Gastrocnemius medialis (tissue), 4 donors: Measurements from ENCODE around the gene PRND. TPM values are rescaled to one million over a fixed set of nuclear protein-coding genes. Genes with fewer than 3 reads are reported as not detected.
"Not testable (repeated sequence)": the region's sequence is repeated elsewhere in the genome, so short reads cannot be mapped to it uniquely, and the experiment has no call there.

Source experiments
- ATAC-seq, 2 donors: fragments of 150-250 bp; one replicate each; pipeline ENCODE4 v1.9.1; 2016
- DNase-seq, 2 donors: peaks; one replicate each; pipeline ENCODE4 v3.0.0-alpha.2; 2019
- H3K27ac ChIP-seq, 4 donors: fragments of 200-600 bp; sonication (generic); 1 replicate in 1 of 4; 2 replicates in 3 of 4; pipeline ENCODE4 v1.5.1; 2016 to 2018; ENCODE audit warnings: mild to moderate bottlenecking in 2 of 4, moderate library complexity in 1 of 4
- H3K27me3 ChIP-seq, 3 donors: fragments of 200-600 bp; sonication (generic) in 2 of 3; 1 replicate in 1 of 3; 2 replicates in 2 of 3; pipeline versions ENCODE4 v1.5.1 to v1.6.0; 2016 to 2019; ENCODE audit warnings: mild to moderate bottlenecking in 1 of 3, moderate library complexity in 1 of 3
- H3K36me3 ChIP-seq, 2 donors: fragments of 200-600 bp; sonication (generic) in 1 of 2; one replicate each; pipeline ENCODE4 v1.5.1; 2017 to 2018
- H3K4me1 ChIP-seq, 2 donors: fragments of 200-600 bp; sonication (generic) in 1 of 2; one replicate each; pipeline ENCODE4 v1.5.1; 2016 to 2017; ENCODE audit warnings: mild to moderate bottlenecking in 2 of 2
- H3K4me3 ChIP-seq, 4 donors: fragments of 200-600 bp; sonication (generic) in 3 of 4; 1 replicate in 1 of 4; 2 replicates in 3 of 4; pipeline ENCODE4 v1.5.1; 2016 to 2019; ENCODE audit warnings: mild to moderate bottlenecking in 2 of 4
- H3K9me3 ChIP-seq, 3 donors: fragments of 200-600 bp; sonication (generic) in 2 of 3; 1 replicate in 1 of 3; 2 replicates in 2 of 3; pipeline ENCODE4 v1.5.1; 2016 to 2019
- CTCF ChIP-seq, 5 experiments: fragments of 450-650 bp in 3 of 5; fragments of 200-600 bp in 2 of 5; sonication (generic) in 2 of 5; IDR thresholded peaks in 4 of 5; conservative IDR thresholded peaks in 1 of 5; 1 replicate in 4 of 5; 2 replicates in 1 of 5; pipeline ENCODE4 v1.5.1; 2016 to 2019; ENCODE audit warnings: antibody characterized with exemption in 5 of 5, mild to moderate bottlenecking in 3 of 5, moderate library complexity in 3 of 5
- POLR2A ChIP-seq, 2 donors: fragments of 450-650 bp; IDR thresholded peaks; one replicate each; pipeline ENCODE4 v1.6.1; 2017; ENCODE audit warnings: antibody characterized with exemption in 2 of 2, mild to moderate bottlenecking in 2 of 2, moderate library complexity in 2 of 2
- in situ Hi-C, 4 donors: fragments of 200-750 bp; cut with MboI; loops; one replicate each; pipeline versions ENCODE4 v1.15.0 to v1.8.0; 2017; ENCODE audit warnings: low sequenced_read_pairs in 4 of 4
- intact Hi-C: fragments of 100-400 bp; cut with DNase I; formaldehyde crosslinking; loops from one replicate; pipeline ENCODE4 v1.15.1; 2023; ENCODE audit warnings: low total_unique reads
- total RNA-seq, 4 donors: library from RNA; depleted of rRNA; stranded (reverse); fragments of >200 nt; gene quantifications; one replicate each; pipeline versions ENCODE4 v1.1.0 to v1.2.3, GENCODE V29; 2016

PRND gene
- total RNA-seq, 4 donors from 2014 or later = not detected

- Histone ChIP-seq H3K4me1 (peaks cover 0 to 7% of the 10 kb centered on the region in 2 donors), H3K9me3 (no peaks in the 10 kb centered on the region), H3K27ac (no peak overlapping the region), H3K36me3 (no peaks in the 10 kb centered on the region), H3K27me3 (no peaks in the 10 kb centered on the region), H3K4me3 (peak overlapping the region in 1 of 4 donors; percentile 3)
- in situ Hi-C loops (no loop called here), intact Hi-C loops (loop anchor here (1.0 to 2.0 kb wide), 2 partner anchors 106 to 114 kb away; no protein-coding TSS in a partner anchor)
- DNase-seq (no peak), ATAC-seq (no peak)
- TF ChIP-seq POLR2A (IDR thresholded peaks at IDR 0.05) (no peak), CTCF (IDR thresholded peaks at IDR 0.05 in 4 of 5, conservative IDR thresholded peaks at IDR 0.05 in 1 of 5) (peak in 1 of 5 experiments; percentile 2)
Measured at GRCh38 chr20:4720977-4721349, 746 bp upstream of the PRND start.

GRCh38 chr20:4722571-4722970 is 862 bp downstream of the PRND start:
- ATAC-seq (no peak), DNase-seq (no peak)
- peaks cover 0 to 7% of the 10 kb centered on the region in 2 donors for H3K4me1 ChIP-seq
- intact Hi-C loops (no loop called here), in situ Hi-C loops (no loop called here)
- H3K4me3 ChIP-seq = no peak overlapping the region
- no peaks in the 10 kb centered on the region for H3K9me3 ChIP-seq
- TF ChIP-seq POLR2A (IDR thresholded peaks at IDR 0.05) (no peak), CTCF (IDR thresholded peaks at IDR 0.05 in 4 of 5, conservative IDR thresholded peaks at IDR 0.05 in 1 of 5) (no peak)
- no peaks in the 10 kb centered on the region for H3K27me3 ChIP-seq
- no peaks in the 10 kb centered on the region for H3K36me3 ChIP-seq
- H3K27ac ChIP-seq = no peak overlapping the region

- H3K4me3 ChIP-seq = no peak overlapping the region
- no peak for DNase-seq
- no peaks in the 10 kb centered on the region for H3K9me3 ChIP-seq
- H3K4me1 ChIP-seq = peaks cover 0 to 7% of the 10 kb centered on the region in 2 donors
- no peaks in the 10 kb centered on the region for H3K27me3 ChIP-seq
- intact Hi-C loops = no loop called here
- ATAC-seq = no peak
- in situ Hi-C loops = no loop called here
- H3K36me3 ChIP-seq = no peaks in the 10 kb centered on the region
- no peak overlapping the region for H3K27ac ChIP-seq
- TF ChIP-seq CTCF (IDR thresholded peaks at IDR 0.05 in 4 of 5, conservative IDR thresholded peaks at IDR 0.05 in 1 of 5) (no peak), POLR2A (IDR thresholded peaks at IDR 0.05) (no peak)
Measured at GRCh38 chr20:4722993-4723392, 1.3 kb downstream of the PRND start.

GRCh38 chr20:4723553-4723952 is 1.8 kb downstream of the PRND start:
- H3K27ac ChIP-seq, DNase-seq, H3K4me1 ChIP-seq, H3K36me3 ChIP-seq, H3K4me3 ChIP-seq, H3K27me3 ChIP-seq, intact Hi-C loops, H3K9me3 ChIP-seq, in situ Hi-C loops, ATAC-seq: not testable (repeated sequence)

GRCh38 chr20:4724459-4725262 is 3.0 kb downstream of the PRND start:
- DNase-seq (no peak), ATAC-seq (no peak)
- TF ChIP-seq POLR2A (IDR thresholded peaks at IDR 0.05) = no peak
- no peak for TF ChIP-seq CTCF (IDR thresholded peaks at IDR 0.05 in 4 of 5, conservative IDR thresholded peaks at IDR 0.05 in 1 of 5)
- Histone ChIP-seq H3K27ac (no peak overlapping the region), H3K27me3 (no peaks in the 10 kb centered on the region), H3K36me3 (no peaks in the 10 kb centered on the region), H3K4me1 (peaks cover 0 to 7% of the 10 kb centered on the region in 2 donors), H3K4me3 (no peak overlapping the region), H3K9me3 (no peaks in the 10 kb centered on the region)
- intact Hi-C loops = no loop called here
- in situ Hi-C loops = no loop called here
